OCI-LY3 (cell line): ENCODE measurements around the gene PPIP5K2.

Source experiments
- H2AFZ ChIP-seq: fragments of 200-600, 300-600 bp; shearing (Covaris generic); 2 replicates; pipeline ENCODE4 v1.6.0; 2014; ENCODE audit warnings: antibody characterized with exemption, low read depth, low read length
- H3K27ac ChIP-seq: fragments of 200-600, 300-600 bp; sonication (generic); 2 replicates; pipeline ENCODE4 v1.5.1; 2014; ENCODE audit warnings: mild to moderate bottlenecking, low read length, moderate library complexity, mixed read lengths
- H3K27me3 ChIP-seq: fragments of 200-600, 300-600 bp; sonication (generic); 2 replicates; pipeline ENCODE4 v1.6.1; 2014; ENCODE audit warnings: low read depth, low read length, mixed read lengths
- H3K36me3 ChIP-seq: fragments of 200-600, 300-600 bp; sonication (generic); replicated peaks from 2 replicates; pipeline ENCODE3; 2014; ENCODE audit warnings: low read depth, low read length, mixed read lengths
- H3K4me1 ChIP-seq: fragments of 300-600, 200-600 bp; sonication (generic); 2 replicates; pipeline ENCODE4 v1.6.1; 2014; ENCODE audit warnings: low read length, mixed read lengths
- H3K4me2 ChIP-seq: fragments of 200-600, 300-600 bp; sonication (generic); 2 replicates; pipeline ENCODE4 v1.6.1; 2014; ENCODE audit warnings: low read length, mixed read lengths
- H3K4me3 ChIP-seq: fragments of 300-600, 200-600 bp; sonication (generic); 2 replicates; pipeline ENCODE4 v1.5.1; 2014; ENCODE audit warnings: antibody characterized with exemption, mild to moderate bottlenecking, low read length, moderate library complexity
- H3K79me2 ChIP-seq: fragments of 300-600, 200-600 bp; shearing (Covaris generic); 2 replicates; pipeline ENCODE4 v1.6.1; 2014; ENCODE audit warnings: mild to moderate bottlenecking, low read length, mixed read lengths
- H3K9ac ChIP-seq: fragments of 300-600, 200-600 bp; shearing (Covaris generic); 2 replicates; pipeline ENCODE4 v1.6.0; 2014; ENCODE audit warnings: mild to moderate bottlenecking, low read length, moderate library complexity
- H3K9me3 ChIP-seq: fragments of 200-600, 300-600 bp; shearing (Covaris generic); 2 replicates; pipeline ENCODE4 v1.6.1; 2014; ENCODE audit warnings: low read length, mixed read lengths; ENCODE audit not compliant: insufficient read depth
- H4K20me1 ChIP-seq: fragments of 200-600, 300-600 bp; sonication (generic); 2 replicates; pipeline ENCODE4 v1.6.1; 2016; ENCODE audit warnings: low read length, mixed read lengths; ENCODE audit not compliant: insufficient read depth
- CTCF ChIP-seq: fragments of 200-600, 300-600 bp; sonication (generic); IDR thresholded peaks from 2 replicates; pipeline ENCODE4 v1.5.1; 2014; ENCODE audit warnings: antibody characterized with exemption, low read length, low read depth
- EZH2phosphoT487 ChIP-seq: fragments of 200-600 bp; shearing (Covaris generic); IDR thresholded peaks from 2 replicates; pipeline ENCODE4 v1.6.1; 2018; ENCODE audit warnings: antibody characterized with exemption, mixed run types, low read depth

Gene PPIP5K2

GRCh38 chr5:103093727-103094126 is 26.4 kb upstream of the PPIP5K2 start:
- Histone ChIP-seq H3K4me1 (no peaks in the 10 kb centered on the region), H2AFZ (no peak overlapping the region), H3K9ac (no peak overlapping the region), H3K4me2 (no peak overlapping the region), H3K27ac (no peak overlapping the region), H3K27me3 (no peaks in the 10 kb centered on the region), H3K79me2 (no peaks in the 10 kb centered on the region), H3K4me3 (no peak overlapping the region), H3K9me3 (no peaks in the 10 kb centered on the region), H4K20me1 (no peaks in the 10 kb centered on the region), H3K36me3 (no peaks in the 10 kb centered on the region)
- TF ChIP-seq EZH2phosphoT487 = no peak
- TF ChIP-seq CTCF = no peak

- Histone ChIP-seq H2AFZ (no peak overlapping the region), H3K4me3 (no peak overlapping the region), H3K9ac (no peak overlapping the region), H3K4me2 (no peak overlapping the region), H3K9me3 (no peaks in the 10 kb centered on the region), H3K36me3 (no peaks in the 10 kb centered on the region), H3K4me1 (no peaks in the 10 kb centered on the region), H4K20me1 (no peaks in the 10 kb centered on the region), H3K27me3 (no peaks in the 10 kb centered on the region), H3K79me2 (no peaks in the 10 kb centered on the region), H3K27ac (no peak overlapping the region)
- no peak for TF ChIP-seq CTCF
- TF ChIP-seq EZH2phosphoT487 = no peak
Measured at GRCh38 chr5:103094737-103095136, 25.4 kb upstream of the PPIP5K2 start.

DNA sequence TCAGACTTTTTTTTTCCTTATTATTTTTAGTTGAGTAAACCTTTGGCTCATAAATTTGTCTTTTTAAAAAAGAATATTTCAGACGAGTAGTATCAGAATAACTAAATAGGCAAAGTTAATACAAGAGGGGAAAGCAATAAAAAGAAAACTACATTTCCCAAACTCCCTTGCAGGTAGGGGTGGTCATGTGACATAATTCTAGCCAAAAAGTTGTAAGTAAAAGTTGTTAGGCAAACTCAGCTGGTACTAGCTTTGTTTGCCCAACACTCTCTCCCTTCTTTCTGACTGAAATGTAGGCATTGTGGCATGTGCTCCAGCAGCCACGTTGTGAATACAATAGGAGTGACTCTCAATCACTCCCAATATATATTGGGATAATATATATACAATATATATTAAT is 21.1 kb upstream of the PPIP5K2 start:
- Histone ChIP-seq H3K4me1 (no peaks in the 10 kb centered on the region), H3K9me3 (no peaks in the 10 kb centered on the region), H3K36me3 (no peaks in the 10 kb centered on the region), H4K20me1 (no peaks in the 10 kb centered on the region), H3K27ac (no peak overlapping the region), H3K27me3 (no peaks in the 10 kb centered on the region), H3K4me2 (no peak overlapping the region), H2AFZ (no peak overlapping the region), H3K9ac (no peak overlapping the region), H3K4me3 (no peak overlapping the region), H3K79me2 (no peaks in the 10 kb centered on the region)
- no peak for TF ChIP-seq CTCF
- TF ChIP-seq EZH2phosphoT487 = no peak

GRCh38 chr5:103101079-103101750 is 18.9 kb upstream of the PPIP5K2 start:
- H3K4me1 ChIP-seq = no peaks in the 10 kb centered on the region
- H4K20me1 ChIP-seq = no peaks in the 10 kb centered on the region
- H3K79me2 ChIP-seq = no peaks in the 10 kb centered on the region
- no peak overlapping the region for H3K9ac ChIP-seq
- no peak overlapping the region for H2AFZ ChIP-seq
- H3K4me3 ChIP-seq = no peak overlapping the region
- H3K9me3 ChIP-seq = no peaks in the 10 kb centered on the region
- TF ChIP-seq CTCF = no peak
- TF ChIP-seq EZH2phosphoT487 = no peak
- H3K4me2 ChIP-seq = no peak overlapping the region
- H3K27me3 ChIP-seq = no peaks in the 10 kb centered on the region
- no peak overlapping the region for H3K27ac ChIP-seq
- H3K36me3 ChIP-seq = peaks cover 2% of the 10 kb centered on the region
